ENCODE data around the gene SEPTIN2. TPM values are rescaled to one million over a fixed set of nuclear protein-coding genes. Genes with fewer than 3 reads are reported as not detected.

The SEPTIN2 gene
- total and polyA plus RNA-seq, 2 experiments from 2014 or later: 227 to 393 TPM

DNA sequence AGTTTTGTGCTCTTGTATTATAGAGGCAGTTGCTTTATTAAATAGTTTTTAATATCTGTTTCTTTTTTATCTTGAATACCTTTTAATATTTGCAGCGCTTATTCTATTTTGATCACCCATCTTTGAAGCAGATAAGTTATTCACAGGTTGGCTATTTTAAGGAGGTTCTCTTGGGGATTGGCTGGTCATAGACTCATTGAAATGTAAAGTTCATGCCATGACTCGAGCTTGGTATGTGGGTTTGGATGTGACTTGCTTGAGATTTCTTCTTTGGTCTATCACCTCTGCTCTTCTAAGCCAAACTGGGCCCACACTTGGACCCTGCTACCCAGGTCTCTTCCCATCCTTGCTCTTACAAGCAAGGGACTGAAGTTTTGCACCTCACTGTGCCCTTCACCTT lies 74.0 kb downstream of the SEPTIN2 start:
- ATAC-seq: no peak

GRCh38 chr2:241390301-241391206 lies 74.8 kb downstream of the SEPTIN2 start:
- Mint-ChIP-seq H3K9me3 (no peaks in the 10 kb centered on the region), H3K27me3 (ENCODE audit: insufficient read depth, low read depth, poor library complexity) (peaks cover 2% of the 10 kb centered on the region), H3K27ac (no peak overlapping the region), H3K4me3 (no peak overlapping the region), H3K4me1 (peaks cover 9% of the 10 kb centered on the region), H3K36me3 (ENCODE audit: low read depth) (no peaks in the 10 kb centered on the region)
- Histone ChIP-seq H3K27me3 (ENCODE audit: insufficient read depth) (no peaks in the 10 kb centered on the region), H3K27ac (ENCODE audit: low read depth) (no peak overlapping the region), H2AFZ (no peak overlapping the region), H3K4me3 (no peak overlapping the region), H3K36me3 (ENCODE audit: insufficient read depth) (no peaks in the 10 kb centered on the region), H3K9me2 (ENCODE audit: insufficient read depth) (no peaks in the 10 kb centered on the region), H4K20me1 (replicated peaks; ENCODE audit: insufficient read depth) (peaks cover 20% of the 10 kb centered on the region; the same call in 1 of the 2 replicates), H3K4me2 (no peak overlapping the region), H3K4me1 (ENCODE audit: insufficient read depth) (no peaks in the 10 kb centered on the region), H3K79me2 (replicated peaks; ENCODE audit: insufficient read depth) (peaks cover 5% of the 10 kb centered on the region; the same call in 1 of the 2 replicates), H3F3A (replicated peaks; ENCODE audit: low read depth) (0 out of 2 replicates have a peak, but pooled peaks cover 6% of the 10 kb centered on the region)
- DNase-seq (ENCODE audit: low spot score): no peak
- ATAC-seq: no peak
- no peak for TF ChIP-seq EZH2phosphoT487 (IDR thresholded peaks at IDR 0.05; ENCODE audit: unreplicated experiment)
- no peak for TF ChIP-seq EZH2 (IDR thresholded peaks at IDR 0.05; ENCODE audit: low read depth, unreplicated experiment)
- TF ChIP-seq POLR2AphosphoS5 (IDR thresholded peaks at IDR 0.05; ENCODE audit: low read depth): no peak
- TF ChIP-seq, protein P1, sequence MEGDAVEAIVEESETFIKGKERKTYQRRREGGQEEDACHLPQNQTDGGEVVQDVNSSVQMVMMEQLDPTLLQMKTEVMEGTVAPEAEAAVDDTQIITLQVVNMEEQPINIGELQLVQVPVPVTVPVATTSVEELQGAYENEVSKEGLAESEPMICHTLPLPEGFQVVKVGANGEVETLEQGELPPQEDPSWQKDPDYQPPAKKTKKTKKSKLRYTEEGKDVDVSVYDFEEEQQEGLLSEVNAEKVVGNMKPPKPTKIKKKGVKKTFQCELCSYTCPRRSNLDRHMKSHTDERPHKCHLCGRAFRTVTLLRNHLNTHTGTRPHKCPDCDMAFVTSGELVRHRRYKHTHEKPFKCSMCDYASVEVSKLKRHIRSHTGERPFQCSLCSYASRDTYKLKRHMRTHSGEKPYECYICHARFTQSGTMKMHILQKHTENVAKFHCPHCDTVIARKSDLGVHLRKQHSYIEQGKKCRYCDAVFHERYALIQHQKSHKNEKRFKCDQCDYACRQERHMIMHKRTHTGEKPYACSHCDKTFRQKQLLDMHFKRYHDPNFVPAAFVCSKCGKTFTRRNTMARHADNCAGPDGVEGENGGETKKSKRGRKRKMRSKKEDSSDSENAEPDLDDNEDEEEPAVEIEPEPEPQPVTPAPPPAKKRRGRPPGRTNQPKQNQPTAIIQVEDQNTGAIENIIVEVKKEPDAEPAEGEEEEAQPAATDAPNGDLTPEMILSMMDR (conservative IDR thresholded peaks at IDR 0.05; ENCODE audit: low read depth in 2 of 2): no peak
- TF ChIP-seq ZNF114 (CRISPR knock-in tag; IDR thresholded peaks at IDR 0.05): no peak
- TF ChIP-seq, protein P2, sequence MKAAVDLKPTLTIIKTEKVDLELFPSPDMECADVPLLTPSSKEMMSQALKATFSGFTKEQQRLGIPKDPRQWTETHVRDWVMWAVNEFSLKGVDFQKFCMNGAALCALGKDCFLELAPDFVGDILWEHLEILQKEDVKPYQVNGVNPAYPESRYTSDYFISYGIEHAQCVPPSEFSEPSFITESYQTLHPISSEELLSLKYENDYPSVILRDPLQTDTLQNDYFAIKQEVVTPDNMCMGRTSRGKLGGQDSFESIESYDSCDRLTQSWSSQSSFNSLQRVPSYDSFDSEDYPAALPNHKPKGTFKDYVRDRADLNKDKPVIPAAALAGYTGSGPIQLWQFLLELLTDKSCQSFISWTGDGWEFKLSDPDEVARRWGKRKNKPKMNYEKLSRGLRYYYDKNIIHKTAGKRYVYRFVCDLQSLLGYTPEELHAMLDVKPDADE (IDR thresholded peaks at IDR 0.05): no peak
- TF ChIP-seq STAT1 (IDR thresholded peaks at IDR 0.05; ENCODE audit: unreplicated experiment): no peak
- TF ChIP-seq CREB1 (CRISPR knock-in tag; IDR thresholded peaks at IDR 0.05; ENCODE audit: low read depth): no peak
- TF ChIP-seq NANOG (IDR thresholded peaks at IDR 0.05; ENCODE audit: borderline replicate concordance): no peak
- TF ChIP-seq JUNB (IDR thresholded peaks at IDR 0.05; ENCODE audit: unreplicated experiment): no peak
- TF ChIP-seq ZNF331 (CRISPR knock-in tag; IDR thresholded peaks at IDR 0.05; ENCODE audit: low read depth): no peak
- no peak for TF ChIP-seq ZNF462 (CRISPR knock-in tag; IDR thresholded peaks at IDR 0.05)

More for the DNA sequence above, 74.0 kb downstream of the SEPTIN2 start:
- DNase-seq (ENCODE audit: low spot score): no peak
- H3K4me3 ChIP-seq: no peak overlapping the region
- H3K79me2 ChIP-seq (replicated peaks; ENCODE audit: insufficient read depth): peaks cover 5% of the 10 kb centered on the region; the same call in 1 of the 2 replicates
- H3K4me1 ChIP-seq (ENCODE audit: insufficient read depth): no peaks in the 10 kb centered on the region
- H3K4me3 Mint-ChIP-seq: no peak overlapping the region
- H2AFZ ChIP-seq: no peak overlapping the region
- H3K9me3 Mint-ChIP-seq: no peaks in the 10 kb centered on the region
- no peak for TF ChIP-seq JUNB (IDR thresholded peaks at IDR 0.05; ENCODE audit: unreplicated experiment)
- no peaks in the 10 kb centered on the region for H3K36me3 ChIP-seq (ENCODE audit: insufficient read depth)
- no peak overlapping the region for H3K4me2 ChIP-seq
- H3K27ac Mint-ChIP-seq: no peak overlapping the region
- H3K27me3 ChIP-seq (ENCODE audit: insufficient read depth): no peaks in the 10 kb centered on the region
- H3F3A ChIP-seq (replicated peaks; ENCODE audit: low read depth): 0 out of 2 replicates have a peak, but pooled peaks cover 6% of the 10 kb centered on the region
- H3K4me1 Mint-ChIP-seq: peaks cover 9% of the 10 kb centered on the region
- H3K9me2 ChIP-seq (ENCODE audit: insufficient read depth): no peaks in the 10 kb centered on the region
- H3K27me3 Mint-ChIP-seq (ENCODE audit: insufficient read depth, low read depth, poor library complexity): peaks cover 2% of the 10 kb centered on the region
- peaks cover 20% of the 10 kb centered on the region; the same call in 1 of the 2 replicates for H4K20me1 ChIP-seq (replicated peaks; ENCODE audit: insufficient read depth)
- H3K27ac ChIP-seq (ENCODE audit: low read depth): no peak overlapping the region
- no peaks in the 10 kb centered on the region for H3K36me3 Mint-ChIP-seq (ENCODE audit: low read depth)

Measured in GM23338 (cell line).